OCI-LY1 (cell line): ENCODE data around the gene MS4A6A.

ENCODE experiments used
- H2AFZ ChIP-seq: fragments of 200-600 bp; sonication (generic), shearing (Covaris generic); 2 replicates; pipeline ENCODE4 v1.6.0; 2014; ENCODE audit warnings: antibody characterized with exemption, mild to moderate bottlenecking, low read length
- H3F3A ChIP-seq: fragments of 200-600 bp; sonication (generic), shearing (Covaris generic); 2 replicates; pipeline ENCODE4 v1.6.0; 2014; ENCODE audit warnings: mild to moderate bottlenecking, antibody characterized with exemption, low read length, moderate library complexity; ENCODE audit not compliant: insufficient read depth
- H3K27ac ChIP-seq: fragments of 200-600 bp; sonication (generic); 2 replicates; pipeline ENCODE4 v1.5.1; 2014; ENCODE audit warnings: low read length, mixed run types, mild to moderate bottlenecking, low read depth; ENCODE audit not compliant: poor library complexity, severe bottlenecking
- H3K27me3 ChIP-seq: fragments of 200-600 bp; sonication (generic); 2 replicates; pipeline ENCODE4 v1.6.0; 2014; ENCODE audit warnings: antibody characterized with exemption, mild to moderate bottlenecking, low read length, moderate library complexity; ENCODE audit not compliant: insufficient read depth
- H3K36me3 ChIP-seq: fragments of 200-600 bp; sonication (generic); 2 replicates; pipeline ENCODE4 v1.6.1; 2014; ENCODE audit warnings: mild to moderate bottlenecking, antibody characterized with exemption, low read length, moderate library complexity, mixed read lengths; ENCODE audit not compliant: insufficient read depth
- H3K4me1 ChIP-seq: fragments of 200-600 bp; sonication (generic); 2 replicates; pipeline ENCODE4 v1.5.1; 2014; ENCODE audit warnings: mild to moderate bottlenecking, low read length, moderate library complexity; ENCODE audit not compliant: insufficient read depth, severe bottlenecking
- H3K4me2 ChIP-seq: fragments of 200-600 bp; sonication (generic), shearing (Covaris generic); 2 replicates; pipeline ENCODE4 v1.6.1; 2014; ENCODE audit warnings: low read length
- H3K4me3 ChIP-seq: fragments of 200-600 bp; sonication (generic); 2 replicates; pipeline ENCODE4 v1.5.1; 2014; ENCODE audit warnings: low read length, low read depth, mild to moderate bottlenecking, mixed read lengths; ENCODE audit not compliant: poor library complexity, severe bottlenecking
- H3K79me2 ChIP-seq: fragments of 200-600 bp; shearing (Covaris generic); 2 replicates; pipeline ENCODE4 v1.6.1; 2016; ENCODE audit warnings: mixed run types, low read length, mixed read lengths; ENCODE audit not compliant: insufficient read depth
- H3K9ac ChIP-seq: fragments of 200-600 bp; sonication (generic), shearing (Covaris generic); 2 replicates; pipeline ENCODE4 v1.6.1; 2014; ENCODE audit warnings: mild to moderate bottlenecking, low read length, mixed read lengths
- H3K9me2 ChIP-seq: fragments of 200-600 bp; sonication (generic), shearing (Covaris generic); 2 replicates; pipeline ENCODE4 v1.6.1; 2014; ENCODE audit warnings: low read depth, mild to moderate bottlenecking, low read length, mixed read lengths
- H3K9me3 ChIP-seq: fragments of 200-600 bp; shearing (Covaris generic); 2 replicates; pipeline ENCODE4 v1.6.1; 2014; ENCODE audit warnings: low read length, mixed read lengths
- H4K20me1 ChIP-seq: fragments of 200-600 bp; sonication (generic), shearing (Covaris generic); 2 replicates; pipeline ENCODE4 v1.6.0; 2016; ENCODE audit warnings: mild to moderate bottlenecking, low read length; ENCODE audit not compliant: insufficient read depth
- EZH2 ChIP-seq: fragments of 200-600 bp; sonication (generic), shearing (Covaris generic); IDR thresholded peaks from 2 replicates; pipeline ENCODE4 v1.8.0; 2017; ENCODE audit warnings: borderline replicate concordance, mixed run types, mild to moderate bottlenecking, antibody characterized with exemption, low read length, moderate library complexity, mixed read lengths
- TF ChIP-seq, protein P1 (sequence below): fragments of 200-600 bp; sonication (generic), shearing (Covaris generic); IDR thresholded peaks from 2 replicates; pipeline ENCODE4 v1.5.1; 2017; ENCODE audit warnings: mild to moderate bottlenecking, antibody characterized with exemption, low read length, moderate library complexity, mixed read lengths

Gene MS4A6A

DNA sequence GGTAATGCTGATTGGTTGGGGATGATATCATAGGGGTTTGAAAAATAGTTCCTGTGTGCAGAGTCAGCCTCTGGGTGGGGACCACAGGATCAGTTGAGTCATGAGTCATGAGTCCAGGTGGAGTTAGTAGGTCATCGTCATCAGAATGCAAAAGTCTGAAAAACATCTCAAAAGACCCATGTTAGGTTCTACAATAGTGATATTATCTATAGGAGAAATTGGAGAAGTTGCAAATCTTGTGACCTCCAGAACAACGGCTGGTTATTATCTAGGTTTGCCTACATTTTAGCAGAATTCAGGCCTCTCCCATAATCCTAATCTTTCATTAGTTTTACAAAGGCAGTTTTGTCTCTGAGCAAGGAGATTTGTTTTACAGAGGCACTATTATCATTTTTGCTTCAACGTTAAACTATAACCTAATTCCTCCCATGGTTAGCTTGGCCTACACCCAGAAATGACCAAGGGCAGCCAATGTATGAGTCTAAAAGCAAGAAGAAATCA is 55.5 kb downstream of the MS4A6A start:
- H3K79me2 ChIP-seq, result no peaks in the 10 kb centered on the region
- H2AFZ ChIP-seq, result no peak overlapping the region
- H3K9ac ChIP-seq, result no peak overlapping the region
- no peaks in the 10 kb centered on the region for H3K9me2 ChIP-seq
- H3K27ac ChIP-seq, result no peak overlapping the region
- H4K20me1 ChIP-seq, result no peaks in the 10 kb centered on the region
- H3K9me3 ChIP-seq, result no peaks in the 10 kb centered on the region
- H3K27me3 ChIP-seq, result no peaks in the 10 kb centered on the region
- no peak overlapping the region for H3K4me2 ChIP-seq
- no peaks in the 10 kb centered on the region for H3F3A ChIP-seq
- H3K4me1 ChIP-seq, result no peaks in the 10 kb centered on the region
- TF ChIP-seq, protein P1, sequence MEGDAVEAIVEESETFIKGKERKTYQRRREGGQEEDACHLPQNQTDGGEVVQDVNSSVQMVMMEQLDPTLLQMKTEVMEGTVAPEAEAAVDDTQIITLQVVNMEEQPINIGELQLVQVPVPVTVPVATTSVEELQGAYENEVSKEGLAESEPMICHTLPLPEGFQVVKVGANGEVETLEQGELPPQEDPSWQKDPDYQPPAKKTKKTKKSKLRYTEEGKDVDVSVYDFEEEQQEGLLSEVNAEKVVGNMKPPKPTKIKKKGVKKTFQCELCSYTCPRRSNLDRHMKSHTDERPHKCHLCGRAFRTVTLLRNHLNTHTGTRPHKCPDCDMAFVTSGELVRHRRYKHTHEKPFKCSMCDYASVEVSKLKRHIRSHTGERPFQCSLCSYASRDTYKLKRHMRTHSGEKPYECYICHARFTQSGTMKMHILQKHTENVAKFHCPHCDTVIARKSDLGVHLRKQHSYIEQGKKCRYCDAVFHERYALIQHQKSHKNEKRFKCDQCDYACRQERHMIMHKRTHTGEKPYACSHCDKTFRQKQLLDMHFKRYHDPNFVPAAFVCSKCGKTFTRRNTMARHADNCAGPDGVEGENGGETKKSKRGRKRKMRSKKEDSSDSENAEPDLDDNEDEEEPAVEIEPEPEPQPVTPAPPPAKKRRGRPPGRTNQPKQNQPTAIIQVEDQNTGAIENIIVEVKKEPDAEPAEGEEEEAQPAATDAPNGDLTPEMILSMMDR, result no peak
- no peak for TF ChIP-seq EZH2
- no peak overlapping the region for H3K4me3 ChIP-seq
- H3K36me3 ChIP-seq, result no peaks in the 10 kb centered on the region

DNA sequence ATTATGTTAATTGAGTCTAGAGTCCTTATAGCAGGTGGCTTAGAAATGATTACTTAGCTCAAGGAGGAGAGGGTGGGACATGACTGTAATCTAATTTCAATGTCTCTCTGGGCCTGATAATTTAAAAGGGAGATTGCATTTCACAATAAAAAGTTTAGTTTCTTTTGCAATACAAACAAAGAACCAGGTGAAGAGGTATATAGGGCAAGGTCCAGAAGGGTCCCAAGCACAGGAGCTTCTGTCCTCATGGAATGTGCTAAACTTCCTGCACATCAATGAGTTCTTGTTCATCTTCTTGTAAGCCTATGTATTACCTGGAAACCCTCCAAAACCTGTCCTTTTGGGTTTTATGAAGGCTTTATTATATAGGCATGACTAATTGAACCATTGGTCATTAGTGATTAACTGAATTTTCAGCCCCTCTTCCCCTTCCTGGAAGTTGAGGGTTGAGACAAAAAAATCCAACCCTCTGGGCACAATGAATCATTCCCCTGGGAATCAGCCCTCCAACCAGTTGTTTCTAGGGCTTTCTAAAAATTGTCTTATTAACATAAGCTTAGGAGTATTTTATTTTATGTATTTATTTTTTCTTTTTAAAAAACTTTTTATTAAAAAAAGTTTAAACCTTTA is 56.8 kb downstream of the MS4A6A start:
- Histone ChIP-seq H3K4me1 (no peaks in the 10 kb centered on the region), H3K79me2 (no peaks in the 10 kb centered on the region), H3K27ac (no peak overlapping the region), H3K27me3 (no peaks in the 10 kb centered on the region), H4K20me1 (no peaks in the 10 kb centered on the region), H2AFZ (no peak overlapping the region), H3K4me3 (no peak overlapping the region), H3K9me2 (no peaks in the 10 kb centered on the region), H3K9ac (no peak overlapping the region), H3K36me3 (no peaks in the 10 kb centered on the region), H3K4me2 (no peak overlapping the region), H3K9me3 (no peaks in the 10 kb centered on the region), H3F3A (no peaks in the 10 kb centered on the region)
- no peak for TF ChIP-seq EZH2
- TF ChIP-seq, protein P1, result no peak

DNA sequence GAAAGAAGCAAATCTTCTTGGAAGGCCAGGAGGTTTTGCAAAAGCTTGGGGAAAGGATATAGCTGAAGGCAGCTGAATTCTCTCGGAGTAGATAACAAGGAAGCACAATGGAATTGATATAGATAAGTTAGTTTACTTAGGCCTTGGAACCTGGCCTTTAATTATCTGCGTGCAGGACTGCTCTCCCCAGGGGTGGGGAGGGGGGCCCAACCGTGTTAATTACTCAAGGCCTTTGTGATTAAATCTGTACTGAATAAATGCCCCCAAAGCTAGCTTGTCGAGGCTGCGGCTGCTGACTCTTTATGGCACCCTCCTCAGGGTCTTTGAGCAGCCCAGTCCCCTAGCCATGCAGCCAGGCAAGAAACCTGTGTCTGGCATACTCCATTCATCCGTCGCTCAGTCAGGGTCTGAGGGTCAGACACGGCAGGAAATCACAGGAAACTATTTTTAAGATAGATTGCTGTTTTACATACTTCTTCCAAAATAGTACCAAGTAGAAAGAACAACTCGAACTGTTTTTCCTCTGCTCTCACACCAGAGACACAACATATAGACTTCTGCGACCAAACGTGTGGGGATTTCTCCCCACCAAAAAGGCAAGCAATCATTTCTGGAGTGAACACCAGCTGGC is 58.0 kb downstream of the MS4A6A start:
- TF ChIP-seq, protein P1, result no peak
- no peak for TF ChIP-seq EZH2
- Histone ChIP-seq H3K79me2 (no peaks in the 10 kb centered on the region), H4K20me1 (no peaks in the 10 kb centered on the region), H2AFZ (no peak overlapping the region), H3K9me3 (no peaks in the 10 kb centered on the region), H3K27me3 (no peaks in the 10 kb centered on the region), H3K27ac (no peak overlapping the region), H3F3A (no peaks in the 10 kb centered on the region), H3K9me2 (no peaks in the 10 kb centered on the region), H3K4me3 (no peak overlapping the region), H3K4me2 (no peak overlapping the region), H3K4me1 (no peaks in the 10 kb centered on the region), H3K36me3 (no peaks in the 10 kb centered on the region), H3K9ac (no peak overlapping the region)
